Left renal cortex interstitium (tissue), 4 donors: ENCODE results near the gene ICA1. TPM values are rescaled to one million over a fixed set of nuclear protein-coding genes. Genes with fewer than 3 reads are reported as not detected.

Source experiments
- DNase-seq, 4 donors: peaks; one replicate each; pipeline ENCODE4 v3.0.0-alpha.2; 2013; ENCODE audit warnings: low read depth in 4 of 4, low spot score in 2 of 4, missing footprints in 1 of 4
- polyA plus RNA-seq, 4 donors: library from polyadenylated mRNA; unstranded; fragments of 120-200 nt; gene quantifications; one replicate each; pipeline ENCODE4 v1.2.1, GENCODE V29; 2013; ENCODE audit not compliant: insufficient read length in 4 of 4

ICA1 gene
- polyA plus RNA-seq, 4 donors: 17.4 to 44.2 (median 27.3) TPM

DNA sequence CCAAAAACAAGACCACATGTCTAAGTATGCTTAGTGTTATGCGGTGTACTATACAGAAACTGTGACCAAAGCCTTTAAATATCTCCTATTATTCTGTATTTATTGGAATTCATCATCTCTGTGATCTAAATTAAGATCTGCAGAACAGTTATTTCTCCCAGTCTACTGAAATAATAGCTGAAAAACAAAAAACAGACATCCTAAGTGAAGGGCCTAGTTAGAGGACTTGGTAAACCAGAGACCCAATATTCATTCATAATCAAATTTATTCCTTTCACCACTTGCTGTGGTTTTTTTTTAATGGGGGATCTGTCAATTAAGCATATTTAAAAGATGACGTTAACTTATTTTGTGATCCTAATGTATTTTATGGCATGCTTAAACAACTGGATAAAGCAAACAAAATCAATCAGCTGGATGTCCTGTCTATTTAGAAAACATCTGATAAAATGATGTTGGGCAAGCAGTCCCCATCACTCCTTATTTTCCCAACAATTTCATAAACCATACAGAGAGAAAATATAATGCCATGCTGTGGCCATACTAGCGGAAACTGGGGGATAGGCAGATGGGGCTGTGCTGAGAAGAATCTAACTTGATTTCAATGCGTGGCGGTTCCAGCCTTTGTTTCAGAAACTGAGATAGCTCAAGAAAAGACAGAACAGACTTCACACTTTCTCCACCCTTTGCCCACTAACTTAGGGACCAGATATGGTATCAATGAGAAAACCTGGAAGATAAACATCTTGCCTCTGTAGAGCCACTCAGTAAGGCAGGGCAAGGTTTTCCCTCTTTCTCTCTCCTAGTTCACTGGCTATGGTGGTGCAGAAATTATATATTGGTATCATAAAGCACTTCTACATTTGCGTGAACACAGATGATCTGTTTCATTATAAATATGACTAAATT, 32.9 kb downstream of the ICA1 start:
- DNase-seq: no peak

DNA sequence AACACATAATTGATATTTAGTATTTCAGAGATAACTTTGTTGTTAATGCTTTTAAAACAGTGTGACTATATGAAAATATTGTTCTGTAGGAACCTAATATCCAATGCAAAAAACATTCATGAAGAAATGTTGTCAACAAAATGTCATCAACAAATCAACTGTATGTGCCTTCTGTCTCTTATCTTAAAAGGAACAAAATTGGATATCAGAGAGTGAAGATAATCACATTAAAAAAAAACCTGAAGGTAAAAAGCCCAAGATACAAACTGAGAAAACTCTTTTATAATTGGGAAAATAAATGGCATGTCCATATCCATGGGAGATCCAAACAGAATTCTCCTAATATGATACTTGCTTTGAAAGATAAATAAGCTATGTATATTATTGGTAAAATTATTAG, 33.9 kb downstream of the ICA1 start:
- DNase-seq: no peak

DNA sequence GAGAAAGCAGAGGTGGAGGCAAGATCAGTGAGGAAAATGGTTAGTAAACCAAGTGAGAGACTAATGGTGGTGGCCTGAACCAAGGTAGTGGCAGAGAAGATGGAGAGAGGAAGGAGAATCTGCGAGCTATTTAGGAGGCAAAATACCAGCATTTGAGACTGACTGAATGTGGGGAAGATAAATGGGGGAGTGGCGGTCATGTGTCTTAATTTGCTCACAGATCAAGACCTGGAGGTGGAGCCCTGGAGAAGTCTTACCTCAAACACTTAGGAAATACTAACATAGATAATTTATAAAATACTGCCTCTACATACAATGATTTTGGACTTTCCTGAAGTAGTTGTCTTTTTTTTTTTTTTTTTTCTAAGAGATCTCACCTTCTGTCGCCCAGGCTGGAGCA, 34.7 kb downstream of the ICA1 start:
- no peak for DNase-seq

DNA sequence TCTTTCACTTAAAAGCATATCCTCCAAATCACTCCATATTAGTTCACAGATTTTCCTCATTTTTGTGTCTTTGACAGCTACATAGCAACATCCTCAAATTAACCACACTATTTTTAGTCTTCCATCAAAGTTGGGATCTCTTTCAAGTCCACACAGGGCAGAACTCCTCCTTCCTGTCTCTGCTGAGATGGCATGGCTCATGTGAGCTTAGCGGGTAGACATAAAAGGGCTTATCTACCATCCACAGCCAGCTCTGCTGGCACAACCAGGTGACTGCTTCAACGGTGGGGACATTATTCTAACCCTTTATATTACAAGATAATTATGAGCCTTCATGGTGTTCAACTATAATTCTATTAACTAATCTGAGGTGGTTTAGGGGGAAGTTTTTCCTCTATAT, 35.5 kb downstream of the ICA1 start:
- no peak for DNase-seq

DNA sequence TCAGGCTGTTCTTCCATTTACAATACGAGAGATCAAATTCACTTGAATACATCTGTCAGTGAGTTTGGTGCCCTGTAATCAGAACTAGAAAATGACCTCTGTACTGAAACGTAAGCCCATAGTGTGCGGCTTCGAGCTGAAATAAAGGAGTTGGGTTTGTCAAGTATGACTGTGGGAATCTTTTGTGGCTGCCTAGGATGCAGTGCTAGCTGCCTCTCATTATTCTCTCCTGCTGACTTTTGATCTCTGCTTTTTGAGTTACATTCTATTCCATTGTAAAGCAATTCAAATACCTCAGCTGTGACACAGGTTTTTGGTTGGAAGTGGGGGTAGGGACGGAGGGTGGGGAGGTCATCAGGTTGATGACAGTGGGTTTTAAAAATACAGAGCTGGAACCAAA, 40.4 kb downstream of the ICA1 start:
- no peak for DNase-seq

DNA sequence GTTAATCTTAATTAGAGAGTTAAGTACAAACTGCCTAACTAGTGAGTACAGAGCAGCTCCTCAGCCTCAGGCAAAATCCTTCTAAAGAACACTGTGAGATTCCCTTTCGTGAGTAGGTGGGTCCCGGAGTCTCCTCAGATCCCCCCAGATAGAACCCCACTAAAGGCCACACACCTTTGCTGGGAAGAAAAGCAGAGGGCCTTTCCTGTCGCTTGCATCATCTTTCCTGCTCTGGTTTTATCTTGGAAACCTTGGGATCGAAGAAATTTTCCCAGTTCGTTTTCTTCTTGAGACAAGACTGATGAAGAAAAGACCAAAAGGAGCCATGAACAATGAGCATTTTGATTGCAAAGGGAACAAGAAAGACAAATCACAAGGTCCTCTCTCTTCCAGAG, 40.9 kb downstream of the ICA1 start:
- no peak for DNase-seq

DNA sequence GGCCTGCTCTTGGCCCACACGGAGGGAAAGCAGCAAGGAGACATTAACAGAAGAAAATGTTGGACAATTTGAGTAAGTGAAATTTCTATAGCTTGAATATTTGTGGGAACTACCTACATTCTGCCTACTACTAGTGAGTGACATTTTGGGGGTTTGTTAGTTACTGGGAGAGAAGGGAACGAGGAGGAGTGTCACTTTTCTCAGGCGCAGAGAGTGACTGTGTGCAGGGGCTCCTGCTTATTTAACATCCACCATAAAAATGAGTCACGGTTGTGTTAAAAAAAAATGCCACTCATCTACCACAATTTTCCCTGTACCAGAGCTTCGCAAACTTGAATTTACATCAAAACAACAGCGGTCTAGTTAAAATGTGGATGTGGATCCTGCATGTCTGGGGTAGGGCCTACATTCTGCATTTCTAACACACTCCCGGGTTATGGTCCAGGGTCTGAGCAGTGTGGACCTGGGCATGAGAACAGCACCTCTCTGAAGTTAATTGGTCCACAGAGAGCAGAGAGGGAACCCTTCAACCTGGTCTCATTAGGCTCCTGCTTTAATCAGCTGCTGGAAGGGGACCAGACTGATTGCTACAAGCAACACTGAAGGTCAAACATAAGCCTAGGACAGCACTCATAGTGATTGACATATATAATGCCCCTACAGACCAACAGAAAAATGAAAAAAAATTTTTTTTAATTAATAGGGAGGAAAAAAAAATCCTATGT, 41.4 kb downstream of the ICA1 start:
- no peak for DNase-seq

DNA sequence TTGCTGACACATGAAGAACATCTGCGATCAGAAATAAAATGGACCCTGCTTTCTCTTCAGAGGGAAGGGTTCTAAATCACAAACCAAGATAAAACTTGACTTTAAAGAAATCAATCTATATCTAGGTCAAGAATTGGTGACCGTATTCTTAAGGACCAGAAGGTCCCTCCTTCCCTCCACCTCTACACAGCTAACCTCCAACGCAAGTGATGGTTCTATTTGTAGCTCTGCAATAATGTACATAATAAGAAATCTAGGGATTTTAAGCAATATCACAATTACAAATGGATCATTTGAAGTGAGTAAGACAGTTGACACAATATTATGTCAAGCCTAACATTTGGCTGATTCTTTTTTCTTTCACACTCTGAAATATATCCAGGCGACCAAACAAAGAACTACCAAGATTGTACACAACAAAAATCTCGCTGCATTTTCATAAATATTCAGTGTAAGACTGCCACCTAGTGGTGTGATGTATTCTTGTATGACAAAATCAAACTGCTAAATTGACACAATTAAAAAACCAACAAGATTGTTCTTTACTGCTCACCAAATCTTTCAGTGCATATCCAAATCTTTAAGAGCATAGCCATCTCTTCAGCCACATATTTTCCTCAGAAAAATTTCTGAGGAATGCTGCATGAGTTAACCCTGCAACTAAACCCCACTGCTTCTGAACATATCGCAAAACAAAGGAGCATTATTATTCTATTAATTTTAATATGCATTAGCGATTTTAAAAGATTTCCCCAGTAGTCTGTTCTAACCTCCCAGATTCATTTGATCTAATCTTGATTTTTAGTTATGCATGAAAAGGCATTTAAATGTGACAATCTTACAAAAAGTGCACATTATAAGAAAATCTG, 44.5 kb downstream of the ICA1 start:
- peak in 3 of 4 donors; percentile 52 to 68 (median 60) for DNase-seq

DNA sequence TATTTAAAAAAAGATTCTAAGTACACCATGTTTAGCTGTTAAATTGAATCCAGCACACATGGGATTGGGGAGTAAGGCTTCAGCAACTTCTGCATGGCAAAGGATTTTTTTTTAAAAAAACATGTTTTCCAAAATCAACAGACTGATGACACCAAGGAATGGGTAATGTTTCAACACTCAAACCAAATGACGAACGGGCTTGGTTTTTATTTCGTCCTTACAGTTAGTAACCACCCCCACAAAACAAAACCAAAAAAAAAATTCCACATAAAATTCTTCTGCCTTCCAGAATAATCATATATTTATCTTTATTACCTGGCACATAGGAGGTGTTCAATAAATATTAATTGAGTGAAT, 45.7 kb downstream of the ICA1 start:
- DNase-seq: no peak

DNA sequence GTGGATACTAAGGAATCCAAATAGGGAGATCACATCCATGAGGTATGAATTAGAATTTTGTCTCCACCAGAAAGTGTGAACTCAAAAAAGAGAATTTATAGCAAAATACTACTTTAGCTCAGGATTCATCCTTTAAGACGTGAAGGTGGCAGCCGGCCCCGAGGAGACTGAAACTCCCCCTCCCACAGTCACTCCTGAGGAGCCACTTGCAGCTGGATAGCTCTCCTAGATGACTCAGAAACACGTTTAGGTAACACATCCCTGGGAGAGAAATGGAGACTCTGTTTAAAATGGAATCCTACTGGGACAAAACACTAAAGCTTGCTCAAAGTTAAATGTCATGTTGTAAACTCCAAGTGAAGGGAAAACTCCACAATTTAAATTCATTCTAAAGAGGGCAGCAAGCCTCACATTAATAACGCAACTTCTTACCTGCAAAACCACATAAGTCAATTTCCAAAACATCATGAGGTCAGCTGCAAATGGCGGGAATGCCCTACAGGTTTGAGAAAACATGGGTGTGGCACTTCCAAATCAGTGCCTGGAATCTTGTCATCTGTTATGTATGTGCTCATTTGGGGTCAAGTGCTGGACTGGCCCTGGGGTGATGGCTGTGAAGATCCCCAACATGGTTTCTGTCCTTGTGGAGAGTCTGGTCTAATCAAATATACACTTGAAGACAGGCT, 46.2 kb downstream of the ICA1 start:
- DNase-seq: no peak

DNA sequence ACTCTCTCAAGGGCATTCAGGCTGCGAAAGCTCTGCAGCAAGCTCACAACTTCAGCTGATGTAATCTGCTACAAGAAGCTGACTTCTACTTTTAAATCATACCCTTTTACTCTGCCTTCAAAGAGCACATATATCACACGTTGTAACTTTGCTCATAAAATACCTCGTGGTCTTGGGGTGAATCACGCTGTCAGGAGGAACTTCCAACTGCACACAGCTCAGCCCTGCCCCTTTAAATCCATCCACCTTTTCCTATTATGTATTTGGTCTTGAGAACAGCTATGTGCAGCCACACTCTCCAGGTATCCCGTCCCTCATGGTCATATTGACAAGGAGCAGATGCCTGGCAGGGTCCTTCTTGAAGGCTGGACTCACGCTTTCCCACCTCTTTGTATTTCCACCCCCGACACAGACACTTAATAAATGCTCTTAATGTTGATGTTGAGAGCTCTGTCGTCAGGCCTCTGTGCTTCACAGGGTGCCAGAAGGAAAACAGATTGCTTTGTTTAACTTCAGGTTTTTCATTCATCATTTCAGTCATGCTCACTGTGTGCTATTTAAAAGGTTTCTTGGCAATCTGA, 47.6 kb downstream of the ICA1 start:
- DNase-seq: peak in 3 of 4 donors; percentile 32 to 37 (median 35)

DNA sequence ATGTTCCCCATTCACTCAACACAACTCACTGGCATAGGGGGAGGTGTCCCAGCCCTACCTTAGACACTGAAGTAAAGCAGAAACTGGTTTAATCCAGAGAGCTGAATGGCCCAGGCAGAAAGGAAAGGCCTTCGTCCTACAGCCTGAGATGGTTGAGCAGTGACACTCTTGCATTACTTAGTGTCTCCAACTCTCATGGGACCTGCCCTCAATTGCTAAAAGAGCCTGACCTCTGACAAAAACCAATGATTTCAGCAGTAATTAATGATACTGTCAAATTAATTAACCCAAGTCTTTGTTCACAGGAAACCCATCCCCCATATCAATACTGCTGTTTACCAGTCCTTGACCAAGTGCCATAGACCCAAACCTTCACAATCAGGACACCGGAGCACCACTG, 48.6 kb downstream of the ICA1 start:
- DNase-seq: no peak

DNA sequence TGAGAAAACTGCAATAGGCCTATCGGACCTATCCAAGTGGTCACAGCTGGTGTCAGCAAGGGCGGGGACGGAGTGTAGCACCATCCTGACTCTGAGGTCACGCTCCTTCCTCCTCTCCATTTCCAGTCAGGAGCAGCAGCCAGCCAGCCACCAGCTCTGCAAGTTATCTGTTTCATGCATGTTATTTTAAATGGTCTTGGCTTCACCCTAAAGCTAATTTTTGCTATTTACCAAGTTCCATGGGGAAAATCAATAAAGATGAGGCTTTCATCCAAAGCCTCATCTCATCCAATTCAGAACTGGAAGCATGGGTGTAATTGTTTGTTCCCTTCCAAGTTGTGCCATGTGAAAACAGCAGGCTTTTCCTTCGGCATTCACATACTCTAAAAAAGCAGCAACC, 49.3 kb downstream of the ICA1 start:
- no peak for DNase-seq

DNA sequence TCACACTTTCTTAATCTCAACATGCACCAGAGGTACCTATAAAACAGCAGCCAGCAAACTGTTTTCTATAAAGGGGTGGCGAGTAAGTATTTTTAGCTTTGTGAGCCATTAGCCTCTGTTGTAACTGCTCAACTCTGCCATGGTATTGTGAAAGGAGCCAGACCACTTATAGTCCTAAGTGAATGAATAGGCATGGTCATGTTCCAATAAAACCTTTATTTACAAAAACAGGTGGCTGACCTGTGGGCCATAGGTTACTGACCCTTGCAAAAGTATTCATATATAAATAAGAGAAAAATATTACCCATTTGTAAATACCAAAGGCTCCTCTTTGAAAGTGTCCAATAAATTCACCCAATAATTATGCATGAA, 50.3 kb downstream of the ICA1 start:
- no peak for DNase-seq

DNA sequence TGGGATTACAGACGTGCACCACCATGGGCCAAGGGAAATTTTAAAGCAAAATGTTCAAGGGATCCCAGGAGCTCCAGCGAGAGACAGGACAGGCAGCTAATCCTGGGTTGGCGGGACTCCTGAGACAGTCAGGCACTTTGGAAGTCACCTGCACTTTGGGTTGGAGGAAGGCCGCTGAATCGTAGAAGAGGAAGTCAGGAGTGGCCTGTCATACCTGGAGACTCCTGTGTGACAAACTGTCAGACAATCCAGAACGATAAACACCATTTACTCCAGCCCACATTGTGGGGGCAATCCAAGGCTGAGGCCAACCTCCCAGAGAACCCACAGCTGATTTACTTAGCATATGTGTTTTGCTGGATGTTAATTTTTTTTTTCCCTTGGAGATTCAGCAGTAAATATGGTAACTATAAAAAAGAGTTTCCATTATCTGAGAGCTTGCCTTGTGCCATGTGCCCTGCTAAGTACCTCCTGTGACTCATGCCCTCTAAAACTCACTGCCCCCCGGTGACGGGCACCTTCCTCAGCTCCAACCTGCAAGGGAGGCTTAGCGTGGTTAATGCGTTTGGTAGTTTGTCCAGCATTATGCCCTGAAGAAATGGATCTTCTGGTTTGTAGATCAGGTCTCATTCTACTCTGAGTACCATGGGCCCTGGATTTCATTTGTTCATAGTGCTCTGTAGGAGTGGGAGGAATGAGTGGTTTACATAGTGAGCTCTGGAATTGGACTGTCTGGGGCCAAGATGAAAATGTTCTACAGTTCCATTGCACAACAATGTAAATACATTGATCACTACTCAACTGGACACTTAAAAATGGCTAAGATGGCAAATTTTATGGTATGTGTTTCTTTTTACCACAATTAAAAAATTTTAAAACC, 50.9 kb downstream of the ICA1 start:
- no peak for DNase-seq

DNA sequence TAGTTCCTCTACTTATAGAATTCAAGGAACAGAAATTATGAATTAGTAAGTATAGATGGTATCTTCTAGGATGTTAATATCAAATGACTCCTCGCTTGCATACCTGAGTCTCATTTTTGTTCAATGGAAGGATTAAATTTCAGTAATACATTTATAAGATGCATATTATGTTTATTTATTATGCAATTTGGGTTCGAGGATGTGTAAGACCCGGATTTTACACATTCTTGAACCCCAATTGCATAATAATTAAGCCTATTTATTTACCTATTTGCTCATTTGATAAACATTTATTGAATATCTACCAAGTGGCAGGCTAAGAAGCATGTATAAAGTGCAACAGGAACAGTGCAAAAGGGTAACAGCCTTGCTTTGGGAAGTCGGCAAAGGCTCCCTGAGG, 52.6 kb downstream of the ICA1 start:
- DNase-seq: no peak

DNA sequence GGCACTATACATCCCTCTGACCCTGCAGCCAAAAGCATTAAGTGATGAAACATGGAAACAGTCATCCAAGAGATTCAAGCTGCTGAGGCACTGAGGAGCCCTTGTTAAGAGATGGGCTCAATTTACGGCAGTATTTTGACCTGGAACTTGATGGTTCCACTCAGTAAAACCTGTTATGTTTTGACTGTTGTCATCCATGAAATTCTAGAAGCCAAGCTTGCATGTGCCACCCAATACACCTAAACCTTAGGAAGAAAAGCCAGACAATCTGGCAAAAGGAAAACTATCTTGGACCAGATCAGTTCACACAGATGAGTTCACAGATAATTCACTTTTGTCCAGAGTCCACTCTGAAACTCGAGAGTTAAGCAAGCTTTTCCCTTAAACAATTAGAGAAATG, 53.2 kb downstream of the ICA1 start:
- DNase-seq: peak; percentile 7 to 56 (median 36)

DNA sequence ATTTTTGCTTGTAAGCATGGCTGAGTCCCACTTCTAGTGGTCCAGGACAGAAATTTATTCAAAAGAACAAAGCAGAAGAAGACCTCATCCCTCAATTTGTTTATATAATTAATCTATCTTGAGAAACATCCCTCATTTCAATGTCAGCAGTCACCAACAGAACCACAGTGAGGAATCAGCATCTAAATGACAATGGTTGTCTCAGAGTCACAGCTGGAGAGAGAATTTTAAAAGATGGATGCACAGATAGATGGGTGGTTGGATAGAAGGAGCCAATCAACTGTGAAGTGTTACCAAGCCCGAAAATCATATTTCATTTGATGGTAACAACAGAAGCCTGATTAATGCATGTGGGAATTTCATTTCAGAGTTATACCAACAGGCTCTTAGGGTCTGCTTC, 55.0 kb downstream of the ICA1 start:
- DNase-seq: no peak

DNA sequence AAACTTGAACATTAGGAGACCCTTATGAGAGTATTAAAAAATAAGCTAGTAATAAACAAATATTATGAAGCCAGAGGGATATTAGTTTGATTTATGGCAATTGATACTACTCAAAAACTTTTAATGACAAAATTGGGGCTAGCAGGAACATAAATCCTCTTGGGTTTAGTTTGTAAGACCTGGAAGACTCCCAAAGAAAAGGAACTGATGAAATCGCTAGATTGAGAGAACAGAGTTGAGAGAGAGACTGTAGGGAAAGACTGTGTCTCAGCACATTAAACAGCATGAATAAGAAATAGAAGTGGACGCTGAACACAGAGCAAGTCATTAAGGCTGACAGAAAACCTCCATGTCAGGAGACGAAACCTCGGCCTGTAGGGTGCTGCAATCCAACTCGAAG, 56.4 kb downstream of the ICA1 start:
- no peak for DNase-seq
